Tibial artery (tissue), 4 donors: ENCODE measurements around the gene LILRB3.

Experiments used
- DNase-seq, 2 donors: peaks; one replicate each; pipeline ENCODE4 v3.0.0-alpha.2; 2019
- H3K27ac ChIP-seq, 2 donors: fragments of 200-600 bp; sonication (generic) in 1 of 2; 1 replicate in 1 of 2; 2 replicates in 1 of 2; pipeline ENCODE4 v1.5.1; 2018 to 2019; ENCODE audit warnings: mild to moderate bottlenecking in 1 of 2
- H3K27me3 ChIP-seq, 2 donors: fragments of 200-600 bp; sonication (generic) in 1 of 2; one replicate each; pipeline versions ENCODE4 v1.5.1 to v1.6.0; 2016 to 2019
- H3K36me3 ChIP-seq, 3 donors: fragments of 200-600 bp; sonication (generic) in 2 of 3; one replicate each; pipeline ENCODE4 v1.5.1; 2016 to 2019; ENCODE audit warnings: mild to moderate bottlenecking in 2 of 3
- H3K4me1 ChIP-seq, 4 donors: fragments of 200-600 bp; sonication (generic) in 2 of 4; 1 replicate in 3 of 4; 2 replicates in 1 of 4; pipeline ENCODE4 v1.5.1; 2016 to 2019
- H3K4me3 ChIP-seq, 2 donors: fragments of 200-600 bp; sonication (generic) in 1 of 2; 1 replicate in 1 of 2; 2 replicates in 1 of 2; pipeline ENCODE4 v1.5.1; 2018 to 2019; ENCODE audit warnings: mild to moderate bottlenecking in 2 of 2
- H3K9me3 ChIP-seq, 3 donors: fragments of 200-600 bp; sonication (generic) in 1 of 3; one replicate each; pipeline ENCODE4 v1.5.1; 2016 to 2019
- CTCF ChIP-seq, 2 experiments: fragments of 200-600 bp in 1 of 2; fragments of 450-650 bp in 1 of 2; IDR thresholded peaks; one replicate each; pipeline ENCODE4 v1.5.1; 2017 to 2019; ENCODE audit warnings: antibody characterized with exemption in 2 of 2, mild to moderate bottlenecking in 1 of 2, moderate library complexity in 1 of 2
- intact Hi-C: fragments of 100-400 bp; cut with DNase I; formaldehyde crosslinking; loops from one replicate; pipeline ENCODE4 v1.15.0; 2023; ENCODE audit warnings: low total_unique reads

LILRB3 gene

DNA sequence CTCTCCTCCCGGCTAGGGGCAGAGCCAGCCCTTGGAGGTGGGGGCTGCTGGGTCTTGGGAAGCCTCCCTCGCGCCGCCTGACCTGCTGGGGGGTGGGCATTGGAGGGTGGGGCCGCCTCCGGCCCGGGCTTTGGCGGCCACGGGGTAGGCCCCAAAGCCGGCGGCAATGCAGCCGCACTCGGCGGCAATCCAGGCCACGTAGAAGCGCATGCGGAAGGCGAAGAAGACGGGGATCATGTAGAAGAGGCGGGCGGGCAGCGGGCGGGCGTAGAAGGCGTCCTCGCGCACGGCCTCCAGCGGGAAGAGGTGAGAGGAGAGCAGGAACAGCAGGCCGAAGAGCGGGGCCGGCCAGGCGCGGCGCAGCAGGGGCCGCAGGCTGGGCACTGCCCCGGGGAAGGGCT lies 42.1 kb downstream of the LILRB3 start:
- peaks cover 7 to 52% (median 29%) of the 10 kb centered on the region in 3 donors for H3K36me3 ChIP-seq
- no peak overlapping the region for H3K4me3 ChIP-seq
- intact Hi-C loops: no loop called here
- no peak overlapping the region for H3K27ac ChIP-seq
- no peaks in the 10 kb centered on the region for H3K4me1 ChIP-seq
- no peaks in the 10 kb centered on the region for H3K9me3 ChIP-seq
- no peak for TF ChIP-seq CTCF (IDR thresholded peaks at IDR 0.05)
- H3K27me3 ChIP-seq: no peaks in the 10 kb centered on the region
- no peak for DNase-seq

DNA sequence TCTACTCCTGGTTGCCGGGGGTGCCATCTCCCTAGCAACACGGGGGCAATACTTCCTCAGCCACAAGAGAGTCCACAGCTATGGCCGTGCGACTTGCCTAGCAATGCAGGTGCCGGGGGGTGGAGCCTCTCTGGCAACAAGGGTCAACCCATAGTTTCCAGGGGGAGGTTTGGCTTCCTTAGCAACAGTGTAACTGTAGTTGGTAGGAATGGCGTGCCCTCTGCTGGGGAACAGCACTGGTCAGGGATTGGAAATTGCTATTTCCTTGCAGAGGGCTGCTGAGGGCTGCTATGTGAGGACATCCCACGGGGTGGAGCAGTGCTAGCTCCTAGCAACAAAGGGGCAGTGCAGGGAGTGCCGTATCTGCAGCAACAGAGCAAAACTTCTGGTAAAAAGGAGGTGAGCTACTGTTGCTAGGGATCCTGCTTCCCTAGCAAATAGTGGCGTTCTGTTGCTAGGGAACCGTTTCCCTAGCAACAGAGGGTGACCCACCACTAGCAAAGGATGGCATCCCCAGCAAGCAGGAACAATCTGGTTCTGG lies 42.8 kb downstream of the LILRB3 start:
- H3K36me3 ChIP-seq: peaks cover 7 to 56% (median 29%) of the 10 kb centered on the region in 3 donors
- TF ChIP-seq CTCF (IDR thresholded peaks at IDR 0.05): no peak
- DNase-seq: no peak
- no peaks in the 10 kb centered on the region for H3K9me3 ChIP-seq
- no peaks in the 10 kb centered on the region for H3K4me1 ChIP-seq
- no peak overlapping the region for H3K4me3 ChIP-seq
- intact Hi-C loops: no loop called here
- H3K27ac ChIP-seq: no peak overlapping the region
- H3K27me3 ChIP-seq: no peaks in the 10 kb centered on the region

DNA sequence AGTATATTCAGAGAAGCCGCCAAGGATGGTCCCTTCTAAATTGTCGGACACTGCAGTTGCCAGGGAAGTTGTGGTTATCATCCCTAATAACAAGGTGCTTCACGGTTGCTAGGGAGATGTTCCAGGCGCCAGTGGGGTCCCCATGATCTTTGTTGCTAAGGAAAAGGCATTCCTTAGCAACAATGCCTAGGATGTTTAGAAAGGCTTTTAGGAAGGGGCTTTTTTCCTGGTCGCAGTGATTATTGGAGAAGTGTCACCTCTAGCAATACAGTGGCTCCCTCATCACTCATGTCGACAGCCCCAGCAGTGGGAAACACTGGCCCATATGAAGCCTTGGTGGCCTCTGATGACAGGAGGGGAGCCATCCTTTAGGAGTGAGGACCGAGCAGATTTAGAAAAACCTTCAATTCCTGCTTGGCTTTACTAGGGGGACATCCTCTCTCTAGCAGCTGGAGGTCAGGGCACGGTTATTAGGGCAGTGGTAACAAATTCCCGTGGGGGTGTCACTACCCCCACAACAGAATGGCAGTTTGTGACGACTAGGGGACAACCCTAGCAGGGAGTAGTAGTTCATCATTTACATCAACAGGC lies 43.5 kb downstream of the LILRB3 start:
- Histone ChIP-seq H3K4me1 (no peaks in the 10 kb centered on the region), H3K9me3 (no peaks in the 10 kb centered on the region), H3K4me3 (no peak overlapping the region), H3K36me3 (peaks cover 7 to 56% (median 29%) of the 10 kb centered on the region in 3 donors), H3K27me3 (peaks cover 0 to under 1% of the 10 kb centered on the region in 2 donors), H3K27ac (no peak overlapping the region)
- no peak for TF ChIP-seq CTCF (IDR thresholded peaks at IDR 0.05)
- DNase-seq: no peak
- intact Hi-C loops: no loop called here

GRCh38 chr19:54178581-54179261 lies 44.1 kb downstream of the LILRB3 start:
- intact Hi-C loops: no loop called here
- no peak overlapping the region for H3K4me3 ChIP-seq
- peaks cover 0 to 7% of the 10 kb centered on the region in 2 donors for H3K27me3 ChIP-seq
- no peaks in the 10 kb centered on the region for H3K9me3 ChIP-seq
- no peaks in the 10 kb centered on the region for H3K4me1 ChIP-seq
- peaks cover 7 to 54% (median 29%) of the 10 kb centered on the region in 3 donors for H3K36me3 ChIP-seq
- TF ChIP-seq CTCF (IDR thresholded peaks at IDR 0.05): no peak
- DNase-seq: no peak
- H3K27ac ChIP-seq: no peak overlapping the region

GRCh38 chr19:54173951-54174834 lies 48.6 kb downstream of the LILRB3 start:
- Histone ChIP-seq H3K36me3 (peaks cover 0 to 25% (median 18%) of the 10 kb centered on the region in 3 donors), H3K27ac (no peak overlapping the region), H3K27me3 (peaks cover 0 to 21% of the 10 kb centered on the region in 2 donors), H3K4me1 (peaks cover 0 to 13% (median 2%) of the 10 kb centered on the region in 4 donors), H3K9me3 (no peaks in the 10 kb centered on the region), H3K4me3 (no peak overlapping the region)
- TF ChIP-seq CTCF (IDR thresholded peaks at IDR 0.05): no peak
- no peak for DNase-seq
- intact Hi-C loops: no loop called here
